ENCODE data around the gene CDH2.

- no peak for TF ChIP-seq CTCF (optimal IDR thresholded peaks at IDR 0.05 in 1 of 3, IDR thresholded peaks at IDR 0.05 in 1 of 3, conservative IDR thresholded peaks at IDR 0.05 in 1 of 3; ENCODE audit: extremely low read depth in 1 of 3, insufficient read depth in 2 of 3, low read length in 3 of 3)
- no peak for TF ChIP-seq EZH2 (IDR thresholded peaks at IDR 0.05; ENCODE audit: low read length)
These were observed 33.2 kb downstream of the CDH2 start for GRCh38 chr18:28143725-28144124.

Measured in keratinocyte (primary cell).